ENCODE results near the gene WNT3A.

The WNT3A gene

DNA sequence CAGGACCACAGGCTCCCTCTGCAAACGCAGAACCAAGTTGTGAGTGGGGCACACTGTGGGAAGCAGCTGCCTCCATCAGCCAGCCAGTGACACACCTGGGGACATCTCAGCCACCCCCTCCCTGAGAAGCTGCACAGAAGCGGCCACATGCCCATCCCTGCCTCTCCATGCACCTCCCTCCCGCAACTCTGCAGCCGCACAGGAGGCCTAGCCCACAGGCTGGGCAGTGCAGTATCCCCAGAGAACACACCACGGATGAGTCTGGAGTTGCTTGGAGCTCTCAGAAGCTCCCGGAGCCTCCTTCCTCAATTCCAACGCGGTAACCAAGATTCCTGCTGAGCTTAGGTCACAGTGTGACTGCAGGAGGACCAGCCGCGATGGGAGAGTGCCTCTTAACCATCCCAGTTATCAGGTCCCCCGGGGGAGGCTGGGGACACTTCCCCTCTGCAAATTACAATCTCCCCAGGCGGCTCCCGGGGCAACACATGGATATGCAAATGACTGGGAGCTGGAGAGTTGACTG is 1.2 kb upstream of the WNT3A start:
- Histone ChIP-seq H3K4me3 (ENCODE audit: low read depth, low read length) (no peak overlapping the region), H3K27ac (ENCODE audit: extremely low read depth, low read depth, low read length) (no peak overlapping the region), H3K9me3 (ENCODE audit: control insufficient read depth, insufficient read depth, low read depth, low read length) (no peaks in the 10 kb centered on the region), H3K36me3 (ENCODE audit: control insufficient read depth in 2 of 2, insufficient read depth in 1 of 2, low read length in 2 of 2) (no peaks in the 10 kb centered on the region), H3K4me1 (ENCODE audit: control insufficient read depth, insufficient read depth, low read length) (peaks cover 4% of the 10 kb centered on the region)
- POLR2A ChIA-PET: interaction anchor here (1.5 kb wide), 1 partner anchor 77 kb away, joined by 8 read pairs; the partner anchor contains the start of gene ARF1
- CTCF ChIA-PET: interaction anchor here (0.5 to 3.5 kb wide), 14 partner anchors 10 to 1402 kb away, joined by 3 to 16 read pairs (median 4); no protein-coding TSS in a partner anchor
- TF ChIP-seq BCL11A (tag by site-specific recombination; IDR thresholded peaks at IDR 0.05; ENCODE audit: low read depth) (no peak), ZNF704 (tag by site-specific recombination; IDR thresholded peaks at IDR 0.05) (no peak), ZNF692 (tag by site-specific recombination; IDR thresholded peaks at IDR 0.05) (no peak), ZNF157 (tag by site-specific recombination; IDR thresholded peaks at IDR 0.05) (no peak), ZNF513 (tag by site-specific recombination; IDR thresholded peaks at IDR 0.05) (no peak), EGR2 (tag by site-specific recombination; IDR thresholded peaks at IDR 0.05; ENCODE audit: low read depth) (0 out of 2 replicates have a peak, but pooled peaks have one; percentile 13), ZNF626 (tag by site-specific recombination; IDR thresholded peaks at IDR 0.05) (no peak), ZXDB (tag by site-specific recombination; IDR thresholded peaks at IDR 0.05) (no peak), ZIC2 (tag by site-specific recombination; IDR thresholded peaks at IDR 0.05) (peak; percentile 99), ZNF10 (tag by site-specific recombination; IDR thresholded peaks at IDR 0.05) (no peak), ZNF843 (tag by site-specific recombination; IDR thresholded peaks at IDR 0.05) (no peak)
- TF ChIP-seq, protein P1, sequence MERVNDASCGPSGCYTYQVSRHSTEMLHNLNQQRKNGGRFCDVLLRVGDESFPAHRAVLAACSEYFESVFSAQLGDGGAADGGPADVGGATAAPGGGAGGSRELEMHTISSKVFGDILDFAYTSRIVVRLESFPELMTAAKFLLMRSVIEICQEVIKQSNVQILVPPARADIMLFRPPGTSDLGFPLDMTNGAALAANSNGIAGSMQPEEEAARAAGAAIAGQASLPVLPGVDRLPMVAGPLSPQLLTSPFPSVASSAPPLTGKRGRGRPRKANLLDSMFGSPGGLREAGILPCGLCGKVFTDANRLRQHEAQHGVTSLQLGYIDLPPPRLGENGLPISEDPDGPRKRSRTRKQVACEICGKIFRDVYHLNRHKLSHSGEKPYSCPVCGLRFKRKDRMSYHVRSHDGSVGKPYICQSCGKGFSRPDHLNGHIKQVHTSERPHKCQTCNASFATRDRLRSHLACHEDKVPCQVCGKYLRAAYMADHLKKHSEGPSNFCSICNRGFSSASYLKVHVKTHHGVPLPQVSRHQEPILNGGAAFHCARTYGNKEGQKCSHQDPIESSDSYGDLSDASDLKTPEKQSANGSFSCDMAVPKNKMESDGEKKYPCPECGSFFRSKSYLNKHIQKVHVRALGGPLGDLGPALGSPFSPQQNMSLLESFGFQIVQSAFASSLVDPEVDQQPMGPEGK (tag by site-specific recombination; IDR thresholded peaks at IDR 0.05): 0 out of 2 replicates have a peak, but pooled peaks have one; percentile 1
- TF ChIP-seq, protein P2, sequence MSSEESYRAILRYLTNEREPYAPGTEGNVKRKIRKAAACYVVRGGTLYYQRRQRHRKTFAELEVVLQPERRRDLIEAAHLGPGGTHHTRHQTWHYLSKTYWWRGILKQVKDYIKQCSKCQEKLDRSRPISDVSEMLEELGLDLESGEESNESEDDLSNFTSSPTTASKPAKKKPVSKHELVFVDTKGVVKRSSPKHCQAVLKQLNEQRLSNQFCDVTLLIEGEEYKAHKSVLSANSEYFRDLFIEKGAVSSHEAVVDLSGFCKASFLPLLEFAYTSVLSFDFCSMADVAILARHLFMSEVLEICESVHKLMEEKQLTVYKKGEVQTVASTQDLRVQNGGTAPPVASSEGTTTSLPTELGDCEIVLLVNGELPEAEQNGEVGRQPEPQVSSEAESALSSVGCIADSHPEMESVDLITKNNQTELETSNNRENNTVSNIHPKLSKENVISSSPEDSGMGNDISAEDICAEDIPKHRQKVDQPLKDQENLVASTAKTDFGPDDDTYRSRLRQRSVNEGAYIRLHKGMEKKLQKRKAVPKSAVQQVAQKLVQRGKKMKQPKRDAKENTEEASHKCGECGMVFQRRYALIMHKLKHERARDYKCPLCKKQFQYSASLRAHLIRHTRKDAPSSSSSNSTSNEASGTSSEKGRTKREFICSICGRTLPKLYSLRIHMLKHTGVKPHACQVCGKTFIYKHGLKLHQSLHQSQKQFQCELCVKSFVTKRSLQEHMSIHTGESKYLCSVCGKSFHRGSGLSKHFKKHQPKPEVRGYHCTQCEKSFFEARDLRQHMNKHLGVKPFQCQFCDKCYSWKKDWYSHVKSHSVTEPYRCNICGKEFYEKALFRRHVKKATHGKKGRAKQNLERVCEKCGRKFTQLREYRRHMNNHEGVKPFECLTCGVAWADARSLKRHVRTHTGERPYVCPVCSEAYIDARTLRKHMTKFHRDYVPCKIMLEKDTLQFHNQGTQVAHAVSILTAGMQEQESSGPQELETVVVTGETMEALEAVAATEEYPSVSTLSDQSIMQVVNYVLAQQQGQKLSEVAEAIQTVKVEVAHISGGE (tag by site-specific recombination; conservative IDR thresholded peaks at IDR 0.05; ENCODE audit: low read depth): no peak
- TF ChIP-seq, protein P3, sequence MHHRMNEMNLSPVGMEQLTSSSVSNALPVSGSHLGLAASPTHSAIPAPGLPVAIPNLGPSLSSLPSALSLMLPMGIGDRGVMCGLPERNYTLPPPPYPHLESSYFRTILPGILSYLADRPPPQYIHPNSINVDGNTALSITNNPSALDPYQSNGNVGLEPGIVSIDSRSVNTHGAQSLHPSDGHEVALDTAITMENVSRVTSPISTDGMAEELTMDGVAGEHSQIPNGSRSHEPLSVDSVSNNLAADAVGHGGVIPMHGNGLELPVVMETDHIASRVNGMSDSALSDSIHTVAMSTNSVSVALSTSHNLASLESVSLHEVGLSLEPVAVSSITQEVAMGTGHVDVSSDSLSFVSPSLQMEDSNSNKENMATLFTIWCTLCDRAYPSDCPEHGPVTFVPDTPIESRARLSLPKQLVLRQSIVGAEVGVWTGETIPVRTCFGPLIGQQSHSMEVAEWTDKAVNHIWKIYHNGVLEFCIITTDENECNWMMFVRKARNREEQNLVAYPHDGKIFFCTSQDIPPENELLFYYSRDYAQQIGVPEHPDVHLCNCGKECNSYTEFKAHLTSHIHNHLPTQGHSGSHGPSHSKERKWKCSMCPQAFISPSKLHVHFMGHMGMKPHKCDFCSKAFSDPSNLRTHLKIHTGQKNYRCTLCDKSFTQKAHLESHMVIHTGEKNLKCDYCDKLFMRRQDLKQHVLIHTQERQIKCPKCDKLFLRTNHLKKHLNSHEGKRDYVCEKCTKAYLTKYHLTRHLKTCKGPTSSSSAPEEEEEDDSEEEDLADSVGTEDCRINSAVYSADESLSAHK (tag by site-specific recombination; IDR thresholded peaks at IDR 0.05): no peak
- TF ChIP-seq, protein P4, sequence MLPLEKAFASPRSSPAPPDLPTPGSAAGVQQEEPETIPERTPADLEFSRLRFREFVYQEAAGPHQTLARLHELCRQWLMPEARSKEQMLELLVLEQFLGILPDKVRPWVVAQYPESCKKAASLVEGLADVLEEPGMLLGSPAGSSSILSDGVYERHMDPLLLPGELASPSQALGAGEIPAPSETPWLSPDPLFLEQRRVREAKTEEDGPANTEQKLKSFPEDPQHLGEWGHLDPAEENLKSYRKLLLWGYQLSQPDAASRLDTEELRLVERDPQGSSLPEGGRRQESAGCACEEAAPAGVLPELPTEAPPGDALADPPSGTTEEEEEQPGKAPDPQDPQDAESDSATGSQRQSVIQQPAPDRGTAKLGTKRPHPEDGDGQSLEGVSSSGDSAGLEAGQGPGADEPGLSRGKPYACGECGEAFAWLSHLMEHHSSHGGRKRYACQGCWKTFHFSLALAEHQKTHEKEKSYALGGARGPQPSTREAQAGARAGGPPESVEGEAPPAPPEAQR (tag by site-specific recombination; IDR thresholded peaks at IDR 0.05): no peak
- TF ChIP-seq, protein P5, sequence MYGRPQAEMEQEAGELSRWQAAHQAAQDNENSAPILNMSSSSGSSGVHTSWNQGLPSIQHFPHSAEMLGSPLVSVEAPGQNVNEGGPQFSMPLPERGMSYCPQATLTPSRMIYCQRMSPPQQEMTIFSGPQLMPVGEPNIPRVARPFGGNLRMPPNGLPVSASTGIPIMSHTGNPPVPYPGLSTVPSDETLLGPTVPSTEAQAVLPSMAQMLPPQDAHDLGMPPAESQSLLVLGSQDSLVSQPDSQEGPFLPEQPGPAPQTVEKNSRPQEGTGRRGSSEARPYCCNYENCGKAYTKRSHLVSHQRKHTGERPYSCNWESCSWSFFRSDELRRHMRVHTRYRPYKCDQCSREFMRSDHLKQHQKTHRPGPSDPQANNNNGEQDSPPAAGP (tag by site-specific recombination; IDR thresholded peaks at IDR 0.05): peak; percentile 66
